ENCODE results near the gene TRAFD1.

GRCh38 chr12:112116232-112117060 lies 8.9 kb upstream of the TRAFD1 start:
- TF ChIP-seq SNAI2 (CRISPR knock-in tag; IDR thresholded peaks at IDR 0.05) (no peak), TCF4 (CRISPR knock-in tag; IDR thresholded peaks at IDR 0.05; ENCODE audit: borderline replicate concordance) (no peak), ZNF70 (CRISPR knock-in tag; IDR thresholded peaks at IDR 0.05) (no peak), ARNTL (CRISPR knock-in tag; IDR thresholded peaks at IDR 0.05; ENCODE audit: borderline replicate concordance, low read depth) (no peak), CREB5 (CRISPR knock-in tag; IDR thresholded peaks at IDR 0.05; ENCODE audit: low read depth) (no peak), RARB (CRISPR knock-in tag; IDR thresholded peaks at IDR 0.05) (no peak), ZFP30 (CRISPR knock-in tag; IDR thresholded peaks at IDR 0.05) (no peak), CSDC2 (CRISPR knock-in tag; IDR thresholded peaks at IDR 0.05) (no peak)
- TF ChIP-seq, protein P1, sequence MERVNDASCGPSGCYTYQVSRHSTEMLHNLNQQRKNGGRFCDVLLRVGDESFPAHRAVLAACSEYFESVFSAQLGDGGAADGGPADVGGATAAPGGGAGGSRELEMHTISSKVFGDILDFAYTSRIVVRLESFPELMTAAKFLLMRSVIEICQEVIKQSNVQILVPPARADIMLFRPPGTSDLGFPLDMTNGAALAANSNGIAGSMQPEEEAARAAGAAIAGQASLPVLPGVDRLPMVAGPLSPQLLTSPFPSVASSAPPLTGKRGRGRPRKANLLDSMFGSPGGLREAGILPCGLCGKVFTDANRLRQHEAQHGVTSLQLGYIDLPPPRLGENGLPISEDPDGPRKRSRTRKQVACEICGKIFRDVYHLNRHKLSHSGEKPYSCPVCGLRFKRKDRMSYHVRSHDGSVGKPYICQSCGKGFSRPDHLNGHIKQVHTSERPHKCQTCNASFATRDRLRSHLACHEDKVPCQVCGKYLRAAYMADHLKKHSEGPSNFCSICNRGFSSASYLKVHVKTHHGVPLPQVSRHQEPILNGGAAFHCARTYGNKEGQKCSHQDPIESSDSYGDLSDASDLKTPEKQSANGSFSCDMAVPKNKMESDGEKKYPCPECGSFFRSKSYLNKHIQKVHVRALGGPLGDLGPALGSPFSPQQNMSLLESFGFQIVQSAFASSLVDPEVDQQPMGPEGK (CRISPR knock-in tag; IDR thresholded peaks at IDR 0.05; ENCODE audit: borderline replicate concordance): no peak
